HAP-1 (cell line): ENCODE data around the gene RACK1.

Source experiments
- DNase-seq, 2 experiments: peaks; one replicate each; pipeline ENCODE4 v3.0.0-alpha.2; 2016 to 2020; ENCODE audit warnings: low spot score in 2 of 2
- H3K27me3 ChIP-seq: fragments of 250-450 bp; sonication (Bioruptor Pico); 2 replicates; pipeline ENCODE4 v1.5.1; 2020; ENCODE audit warnings: low read depth, mild to moderate bottlenecking, moderate library complexity
- H3K36me3 ChIP-seq: fragments of 250-450 bp; sonication (Bioruptor Pico); replicated peaks from 2 replicates; pipeline ENCODE4 v1.5.1; 2020; ENCODE audit warnings: mild to moderate bottlenecking
- H3K4me1 ChIP-seq: fragments of 250-450 bp; sonication (Bioruptor Pico); 2 replicates; pipeline ENCODE4 v1.5.1; 2020; ENCODE audit warnings: mild to moderate bottlenecking
- H3K4me3 ChIP-seq: fragments of 250-450 bp; sonication (Bioruptor Pico); 2 replicates; pipeline ENCODE4 v1.5.1; 2020; ENCODE audit warnings: mild to moderate bottlenecking, moderate library complexity
- H3K9me3 ChIP-seq: fragments of 250-450 bp; sonication (Bioruptor Pico); 2 replicates; pipeline ENCODE4 v1.5.1; 2020; ENCODE audit warnings: mild to moderate bottlenecking, moderate library complexity
- in situ Hi-C: fragments of 300-500 bp; cut with MboI; formaldehyde crosslinking; loops from 3 replicates; pipeline ENCODE4 v1.14.3; 2020; ENCODE audit warnings: low sequenced_read_pairs, inconsistent platforms, mixed read lengths

The RACK1 gene

GRCh38 chr5:181233088-181233800, 10.5 kb downstream of the RACK1 start:
- no peaks in the 10 kb centered on the region for H3K27me3 ChIP-seq
- DNase-seq: no peak
- in situ Hi-C loops: no loop called here
- H3K36me3 ChIP-seq: peaks cover 63% of the 10 kb centered on the region
- no peak overlapping the region for H3K4me3 ChIP-seq
- H3K4me1 ChIP-seq: no peaks in the 10 kb centered on the region
- H3K9me3 ChIP-seq: no peaks in the 10 kb centered on the region

GRCh38 chr5:181232593-181232992, 11.1 kb downstream of the RACK1 start:
- no peaks in the 10 kb centered on the region for H3K9me3 ChIP-seq
- in situ Hi-C loops: no loop called here
- no peaks in the 10 kb centered on the region for H3K4me1 ChIP-seq
- peaks cover 57% of the 10 kb centered on the region for H3K36me3 ChIP-seq
- H3K4me3 ChIP-seq: no peak overlapping the region
- DNase-seq: no peak
- H3K27me3 ChIP-seq: no peaks in the 10 kb centered on the region

- Histone ChIP-seq H3K27me3 (no peaks in the 10 kb centered on the region), H3K9me3 (no peaks in the 10 kb centered on the region), H3K4me3 (no peak overlapping the region), H3K4me1 (no peaks in the 10 kb centered on the region), H3K36me3 (peaks cover 48% of the 10 kb centered on the region)
- in situ Hi-C loops: no loop called here
- no peak for DNase-seq
Measured at GRCh38 chr5:181231432-181231831, 12.3 kb downstream of the RACK1 start.

- DNase-seq: no peak
Measured at GRCh38 chr5:181230551-181230950, 13.2 kb downstream of the RACK1 start.

GRCh38 chr5:181229996-181230395, 13.7 kb downstream of the RACK1 start:
- Histone ChIP-seq H3K27me3 (no peaks in the 10 kb centered on the region), H3K9me3 (no peaks in the 10 kb centered on the region), H3K36me3 (peaks cover 39% of the 10 kb centered on the region), H3K4me1 (peaks cover under 1% of the 10 kb centered on the region; the same call in 1 of the 2 replicates), H3K4me3 (no peak overlapping the region)
- in situ Hi-C loops: no loop called here
- no peak for DNase-seq

More at GRCh38 chr5:181230551-181230950, 13.2 kb downstream of the RACK1 start:
- H3K4me1 ChIP-seq: no peaks in the 10 kb centered on the region
- H3K9me3 ChIP-seq: no peaks in the 10 kb centered on the region
- peaks cover 39% of the 10 kb centered on the region for H3K36me3 ChIP-seq
- in situ Hi-C loops: no loop called here
- H3K27me3 ChIP-seq: no peaks in the 10 kb centered on the region
- no peak overlapping the region for H3K4me3 ChIP-seq

GRCh38 chr5:181224390-181225229, 19.1 kb downstream of the RACK1 start:
- Histone ChIP-seq H3K4me3 (peak overlapping the region; percentile 88), H3K27me3 (no peaks in the 10 kb centered on the region), H3K4me1 (peaks cover 12% of the 10 kb centered on the region), H3K9me3 (no peaks in the 10 kb centered on the region), H3K36me3 (peaks cover 8% of the 10 kb centered on the region; the same call in 1 of the 2 replicates)
- in situ Hi-C loops: loop anchor here (5.0 kb wide), 1 partner anchor 37 kb away; no protein-coding TSS in a partner anchor
- DNase-seq: no peak

GRCh38 chr5:181223729-181224389, 19.8 kb downstream of the RACK1 start:
- peaks cover 12% of the 10 kb centered on the region for H3K4me1 ChIP-seq
- peaks cover 8% of the 10 kb centered on the region; the same call in 1 of the 2 replicates for H3K36me3 ChIP-seq
- H3K9me3 ChIP-seq: no peaks in the 10 kb centered on the region
- no peaks in the 10 kb centered on the region for H3K27me3 ChIP-seq
- in situ Hi-C loops: loop anchor here (5.0 kb wide), 1 partner anchor 37 kb away; no protein-coding TSS in a partner anchor
- peak overlapping the region; percentile 88 for H3K4me3 ChIP-seq
- DNase-seq: peak; percentile 47 to 82

GRCh38 chr5:181223058-181223728, 20.5 kb downstream of the RACK1 start, which contains the start of gene TRIM41:
Gene TRIM41, plus strand, starts transcription at chr5:181223281. Its CDS starts 719 bp downstream, at chr5:181224000.
- H3K4me3 ChIP-seq: peak within 1 kb of the TSS; percentile 88
- H3K36me3 ChIP-seq: peaks cover 8% of the 10 kb centered on the region; the same call in 1 of the 2 replicates
- peaks cover 14% of the 10 kb centered on the region for H3K4me1 ChIP-seq
- H3K27me3 ChIP-seq: no peaks in the 10 kb centered on the region
- H3K9me3 ChIP-seq: no peaks in the 10 kb centered on the region
- DNase-seq: peak; percentile 94 to 99
- in situ Hi-C loops: loop anchor here (5.0 kb wide), 1 partner anchor 36 kb away; no protein-coding TSS in a partner anchor

- DNase-seq: peak in 1 of 2 experiments; percentile 36
- H3K9me3 ChIP-seq: no peaks in the 10 kb centered on the region
- H3K36me3 ChIP-seq: peaks cover 8% of the 10 kb centered on the region; the same call in 1 of the 2 replicates
- no peaks in the 10 kb centered on the region for H3K27me3 ChIP-seq
- in situ Hi-C loops: loop anchor here (5.0 kb wide), 1 partner anchor 35 kb away; no protein-coding TSS in a partner anchor
- H3K4me3 ChIP-seq: peak overlapping the region; percentile 88
- peaks cover 17% of the 10 kb centered on the region for H3K4me1 ChIP-seq
Measured at GRCh38 chr5:181222630-181223057, 21.1 kb downstream of the RACK1 start.

GRCh38 chr5:181221792-181222629, 21.7 kb downstream of the RACK1 start:
- DNase-seq: peak; percentile 95 to 97
- Histone ChIP-seq H3K36me3 (peaks cover 5% of the 10 kb centered on the region; the same call in 1 of the 2 replicates), H3K4me3 (peak overlapping the region; percentile 88), H3K27me3 (no peaks in the 10 kb centered on the region), H3K9me3 (no peaks in the 10 kb centered on the region), H3K4me1 (peaks cover 18% of the 10 kb centered on the region)
- in situ Hi-C loops: loop anchor here (5.0 kb wide), 1 partner anchor 35 kb away; no protein-coding TSS in a partner anchor

- Histone ChIP-seq H3K9me3 (no peaks in the 10 kb centered on the region), H3K36me3 (peaks cover 5% of the 10 kb centered on the region; the same call in 1 of the 2 replicates), H3K27me3 (no peaks in the 10 kb centered on the region), H3K4me3 (peak overlapping the region; percentile 88), H3K4me1 (peaks cover 18% of the 10 kb centered on the region)
- in situ Hi-C loops: loop anchor here (5.0 kb wide), 1 partner anchor 34 kb away; no protein-coding TSS in a partner anchor
- DNase-seq: no peak
Measured at GRCh38 chr5:181221105-181221791, 22.5 kb downstream of the RACK1 start.

GRCh38 chr5:181220178-181220515, 23.6 kb downstream of the RACK1 start:
- DNase-seq: no peak
- Histone ChIP-seq H3K27me3 (no peaks in the 10 kb centered on the region), H3K4me1 (peaks cover 18% of the 10 kb centered on the region), H3K4me3 (no peak overlapping the region), H3K36me3 (peaks cover 2% of the 10 kb centered on the region; the same call in 1 of the 2 replicates), H3K9me3 (no peaks in the 10 kb centered on the region)
- in situ Hi-C loops: loop anchor here (5.0 kb wide), 1 partner anchor 33 kb away; no protein-coding TSS in a partner anchor
